Smooth muscle cell (in vitro differentiated cells): ENCODE data around the gene IRAK3. TPM values are rescaled to one million over a fixed set of nuclear protein-coding genes. Genes with fewer than 3 reads are reported as not detected.

Experiments
- DNase-seq: peaks from one replicate; lab custom pipeline; 2025; ENCODE audit not compliant: unreplicated experiment; lab: John Stamatoyannopoulos, UW
- H2AFZ ChIP-seq: fragments of 200-600 bp; sonication (generic); 2 replicates; pipeline ENCODE4 v1.6.0; 2016; ENCODE audit warnings: antibody characterized with exemption, low read depth, mild to moderate bottlenecking
- H3F3A ChIP-seq: fragments of 200-600 bp; sonication (generic); 2 replicates; pipeline ENCODE4 v1.6.0; 2017; ENCODE audit warnings: antibody characterized with exemption, low read depth
- H3K27ac ChIP-seq: fragments of 200-600 bp; sonication (generic); 2 replicates; pipeline ENCODE4 v1.5.1; 2016; ENCODE audit warnings: low read depth, mild to moderate bottlenecking
- H3K27me3 ChIP-seq: fragments of 200-600 bp; sonication (generic); 2 replicates; pipeline ENCODE4 v1.6.1; 2016; ENCODE audit warnings: low read depth, mild to moderate bottlenecking
- H3K36me3 ChIP-seq: fragments of 200-600 bp; sonication (generic); 2 replicates; pipeline ENCODE4 v1.5.1; 2016; ENCODE audit warnings: low read depth
- H3K4me1 ChIP-seq: fragments of 200-600 bp; sonication (generic); 2 replicates; pipeline ENCODE4 v1.5.1; 2016; ENCODE audit warnings: low read depth
- H3K4me2 ChIP-seq: fragments of 200-600 bp; sonication (generic); 2 replicates; pipeline ENCODE4 v1.6.0; 2016; ENCODE audit warnings: mild to moderate bottlenecking
- H3K4me3 ChIP-seq: fragments of 200-600 bp; sonication (generic); 2 replicates; pipeline ENCODE4 v1.5.1; 2016; ENCODE audit warnings: mild to moderate bottlenecking
- H3K79me2 ChIP-seq: fragments of 200-600 bp; sonication (generic); 2 replicates; pipeline ENCODE4 v1.6.0; 2016; ENCODE audit warnings: low read depth, mild to moderate bottlenecking
- H3K9ac ChIP-seq: fragments of 200-600 bp; sonication (generic); 2 replicates; pipeline ENCODE4 v1.6.0; 2016; ENCODE audit warnings: low read depth
- H3K9me3 ChIP-seq: fragments of 200-600 bp; sonication (generic); replicated peaks from 2 replicates; pipeline ENCODE4 v1.5.1; 2016; ENCODE audit warnings: low read depth
- H4K20me1 ChIP-seq: fragments of 200-600 bp; sonication (generic); 2 replicates; pipeline ENCODE4 v1.6.0; 2016; ENCODE audit warnings: low read depth
- CTCF ChIP-seq: fragments of 200-600 bp; sonication (generic); IDR thresholded peaks from 2 replicates; pipeline ENCODE4 v1.5.1; 2017; ENCODE audit warnings: borderline replicate concordance, mild to moderate bottlenecking, antibody characterized with exemption; ENCODE audit not compliant: insufficient read depth, poor library complexity, severe bottlenecking
- WGBS: methylation state at CpG from one replicate; pipeline ENCODE4 v1.1.7; 2016; ENCODE audit warnings: low lambda C conversion rate; 5-methylcytosine and 5-hydroxymethylcytosine counted together
- polyA plus RNA-seq: library from polyadenylated mRNA; unstranded; fragments of >200 nt; fragmentation: Nextera tagmentation; extraction: Ambion mirVana; gene quantifications from 2 replicates; pipeline ENCODE4 v1.2.1, GENCODE V29; 2016
- total RNA-seq: library from RNA; depleted of rRNA; stranded (reverse); fragments of >200 nt; gene quantifications from 2 replicates; pipeline ENCODE4 v1.2.3, GENCODE V29; 2014

IRAK3 gene
- total and polyA plus RNA-seq, 2 experiments from 2014 or later: 2.4 to 5.3 TPM

DNA sequence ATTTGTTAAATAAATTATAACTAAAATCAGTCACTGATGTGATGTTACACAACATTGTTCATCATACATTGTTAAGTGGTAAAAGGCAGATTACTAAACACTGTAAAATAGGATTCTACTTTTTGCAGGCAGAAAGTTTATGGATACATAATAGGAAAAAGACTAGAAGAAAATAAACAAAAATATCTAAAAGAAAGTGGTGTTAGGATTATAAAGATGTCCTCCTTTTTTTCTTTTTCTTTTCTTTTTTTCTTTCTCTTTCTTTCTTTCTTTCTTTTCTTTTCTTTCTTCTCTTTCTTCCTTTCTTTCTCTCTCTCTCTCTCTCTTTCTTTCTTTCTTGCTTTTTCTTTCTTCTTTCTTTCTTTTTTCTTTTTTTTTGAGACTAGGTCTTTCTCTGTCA is 73.7 kb downstream of the IRAK3 start:
- Histone ChIP-seq H3K4me2 (no peak overlapping the region), H3K27me3 (no peaks in the 10 kb centered on the region), H3K36me3 (no peaks in the 10 kb centered on the region), H3K4me3 (no peak overlapping the region), H3K9ac (no peak overlapping the region), H3K4me1 (no peaks in the 10 kb centered on the region), H4K20me1 (no peaks in the 10 kb centered on the region), H3K79me2 (no peaks in the 10 kb centered on the region), H3F3A (no peaks in the 10 kb centered on the region), H2AFZ (no peak overlapping the region), H3K27ac (no peak overlapping the region), H3K9me3 (no peaks in the 10 kb centered on the region)
- no peak for TF ChIP-seq CTCF
- no peak for DNase-seq

GRCh38 chr12:66268562-66268961 is 79.5 kb downstream of the IRAK3 start:
- Histone ChIP-seq H3K4me2 (no peak overlapping the region), H4K20me1 (no peaks in the 10 kb centered on the region), H3K79me2 (no peaks in the 10 kb centered on the region), H3K36me3 (no peaks in the 10 kb centered on the region), H3K4me3 (no peak overlapping the region), H3K9ac (no peak overlapping the region), H3K9me3 (no peaks in the 10 kb centered on the region), H3K27ac (no peak overlapping the region), H2AFZ (no peak overlapping the region), H3K27me3 (no peaks in the 10 kb centered on the region), H3K4me1 (no peaks in the 10 kb centered on the region), H3F3A (no peaks in the 10 kb centered on the region)
- no peak for TF ChIP-seq CTCF
- 86% methylated on average over 3 of the region's 3 CpGs for WGBS
- no peak for DNase-seq

DNA sequence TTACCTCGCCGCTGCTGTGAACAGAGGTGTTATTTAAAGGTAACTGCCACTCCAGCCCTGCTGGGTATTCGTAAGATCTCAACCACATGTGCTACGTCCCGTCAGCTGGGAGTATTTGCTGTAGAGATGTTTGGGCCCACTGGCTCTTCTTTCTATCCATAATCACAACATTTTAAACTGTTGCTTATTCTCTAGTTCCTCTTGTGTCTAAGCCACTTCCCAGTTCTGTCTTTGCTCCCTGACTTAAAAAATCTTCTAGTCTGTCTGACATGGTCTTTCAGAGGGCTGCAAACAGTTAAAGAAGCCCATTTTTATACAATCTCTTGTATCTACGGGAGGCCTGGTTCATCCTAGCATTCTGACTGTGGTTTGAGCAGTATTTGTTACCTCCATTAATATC is 80.1 kb downstream of the IRAK3 start:
- TF ChIP-seq CTCF: no peak
- no peaks in the 10 kb centered on the region for H3K4me1 ChIP-seq
- H3K79me2 ChIP-seq: no peaks in the 10 kb centered on the region
- H3K9me3 ChIP-seq: no peaks in the 10 kb centered on the region
- no peaks in the 10 kb centered on the region for H3K36me3 ChIP-seq
- H3K27ac ChIP-seq: no peak overlapping the region
- no peak overlapping the region for H2AFZ ChIP-seq
- WGBS: 94% methylated on average over 6 of the region's 6 CpGs
- no peak for DNase-seq
- H3F3A ChIP-seq: no peaks in the 10 kb centered on the region
- H3K4me2 ChIP-seq: no peak overlapping the region
- H3K4me3 ChIP-seq: no peak overlapping the region
- H3K27me3 ChIP-seq: no peaks in the 10 kb centered on the region
- no peaks in the 10 kb centered on the region for H4K20me1 ChIP-seq
- no peak overlapping the region for H3K9ac ChIP-seq

GRCh38 chr12:66269757-66270383 is 80.9 kb downstream of the IRAK3 start:
- no peak for DNase-seq
- Histone ChIP-seq H3K27ac (no peak overlapping the region), H3K27me3 (no peaks in the 10 kb centered on the region), H3K36me3 (no peaks in the 10 kb centered on the region), H3K9me3 (no peaks in the 10 kb centered on the region), H3K4me3 (no peak overlapping the region), H3K4me1 (no peaks in the 10 kb centered on the region), H3K9ac (no peak overlapping the region), H2AFZ (no peak overlapping the region), H3F3A (no peaks in the 10 kb centered on the region), H4K20me1 (no peaks in the 10 kb centered on the region), H3K79me2 (no peaks in the 10 kb centered on the region), H3K4me2 (no peak overlapping the region)
- peak; percentile 61 for TF ChIP-seq CTCF
- 75% methylated on average over 5 of the region's 5 CpGs for WGBS
